Mucosa of descending colon (tissue), 3 donors: ENCODE data around the gene RFX6. TPM values are rescaled to one million over a fixed set of nuclear protein-coding genes. Genes with fewer than 3 reads are reported as not detected.

Experiments
- ATAC-seq: fragments of 200-7000 bp; cut with Tn5 transposase; one replicate; pipeline ENCODE4 v1.9.1; 2020; ENCODE audit warnings: mild to moderate bottlenecking, moderate library complexity
- DNase-seq, 3 donors: peaks; one replicate each; pipeline ENCODE4 v3.0.0-alpha.2; 2020
- H3K36me3 ChIP-seq: fragments of 200-600 bp; one replicate; pipeline ENCODE4 v1.8.0; 2021; ENCODE audit warnings: low read depth, mild to moderate bottlenecking
- H3K4me1 ChIP-seq: fragments of 200-600 bp; one replicate; pipeline ENCODE4 v1.8.0; 2021; ENCODE audit warnings: low read depth, mild to moderate bottlenecking
- H3K4me3 ChIP-seq: fragments of 200-600 bp; one replicate; pipeline ENCODE4 v1.8.0; 2021; ENCODE audit warnings: mild to moderate bottlenecking
- H3K9me3 ChIP-seq: fragments of 200-600 bp; one replicate; pipeline ENCODE4 v1.8.0; 2021; ENCODE audit warnings: mild to moderate bottlenecking
- intact Hi-C, 2 donors: fragments of 100-400 bp; cut with DNase I in 1 of 2; cut with micrococcal nuclease in 1 of 2; formaldehyde crosslinking; loops; one replicate each; pipeline versions ENCODE4 v1.11.0 to v1.11.1; 2022; cut with DNase I, micrococcal nuclease
- total RNA-seq, 3 donors: library from RNA; stranded (reverse); fragmentation: NEBNext Ultra II Directional in 2 of 3; extraction: Animal tissue kit (Norgen Biotek cat#: 25700) in 2 of 3; gene quantifications; one replicate each; pipeline versions ENCODE4 v1.2.1 to v1.2.4, GENCODE V29; 2021 to 2023
- TF ChIP-seq, protein P1 (sequence below): fragments of 200-600 bp; IDR thresholded peaks from one replicate; pipeline ENCODE4 v1.8.0; 2022; ENCODE audit warnings: antibody characterized with exemption, mild to moderate bottlenecking
- donor health status: DM: no; HTN: no; CAD: no; lungs with moderate emphysema.
- donor health status: DM: no; HTN: no; CAD: no.
- donor health status: DM: no; HTN: yes; CAD: no.

The RFX6 gene
- total RNA-seq, 3 donors from 2014 or later = 0.25 to 1.6 (median 0.67) TPM

DNA sequence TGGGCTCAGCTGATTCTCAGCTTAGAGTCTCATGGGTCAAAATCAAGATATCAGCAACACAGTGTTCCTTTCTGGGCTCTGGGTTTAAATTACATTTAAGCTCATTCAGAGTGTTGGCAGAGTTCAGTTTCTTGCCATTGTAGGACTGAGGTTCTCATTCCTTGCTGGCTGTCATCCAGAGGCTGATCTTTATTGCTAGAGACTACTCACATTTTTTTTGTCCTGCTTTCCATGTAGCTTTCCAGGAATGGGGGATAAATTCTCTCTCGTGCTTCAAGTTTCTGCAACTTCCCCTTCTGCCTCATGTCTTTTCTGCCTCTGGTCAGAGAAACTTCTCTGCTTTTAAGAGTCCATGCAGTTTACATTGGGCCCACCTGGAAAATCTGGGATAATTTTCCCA, 86.9 kb downstream of the RFX6 start:
- no peak overlapping the region for H3K4me3 ChIP-seq
- no peaks in the 10 kb centered on the region for H3K9me3 ChIP-seq
- DNase-seq = peak in 1 of 3 donors; percentile 74
- no peaks in the 10 kb centered on the region for H3K36me3 ChIP-seq
- H3K4me1 ChIP-seq = no peaks in the 10 kb centered on the region
- ATAC-seq = peak; percentile 19
- TF ChIP-seq, protein P1, sequence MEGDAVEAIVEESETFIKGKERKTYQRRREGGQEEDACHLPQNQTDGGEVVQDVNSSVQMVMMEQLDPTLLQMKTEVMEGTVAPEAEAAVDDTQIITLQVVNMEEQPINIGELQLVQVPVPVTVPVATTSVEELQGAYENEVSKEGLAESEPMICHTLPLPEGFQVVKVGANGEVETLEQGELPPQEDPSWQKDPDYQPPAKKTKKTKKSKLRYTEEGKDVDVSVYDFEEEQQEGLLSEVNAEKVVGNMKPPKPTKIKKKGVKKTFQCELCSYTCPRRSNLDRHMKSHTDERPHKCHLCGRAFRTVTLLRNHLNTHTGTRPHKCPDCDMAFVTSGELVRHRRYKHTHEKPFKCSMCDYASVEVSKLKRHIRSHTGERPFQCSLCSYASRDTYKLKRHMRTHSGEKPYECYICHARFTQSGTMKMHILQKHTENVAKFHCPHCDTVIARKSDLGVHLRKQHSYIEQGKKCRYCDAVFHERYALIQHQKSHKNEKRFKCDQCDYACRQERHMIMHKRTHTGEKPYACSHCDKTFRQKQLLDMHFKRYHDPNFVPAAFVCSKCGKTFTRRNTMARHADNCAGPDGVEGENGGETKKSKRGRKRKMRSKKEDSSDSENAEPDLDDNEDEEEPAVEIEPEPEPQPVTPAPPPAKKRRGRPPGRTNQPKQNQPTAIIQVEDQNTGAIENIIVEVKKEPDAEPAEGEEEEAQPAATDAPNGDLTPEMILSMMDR = no peak
- intact Hi-C loops = no loop called here

DNA sequence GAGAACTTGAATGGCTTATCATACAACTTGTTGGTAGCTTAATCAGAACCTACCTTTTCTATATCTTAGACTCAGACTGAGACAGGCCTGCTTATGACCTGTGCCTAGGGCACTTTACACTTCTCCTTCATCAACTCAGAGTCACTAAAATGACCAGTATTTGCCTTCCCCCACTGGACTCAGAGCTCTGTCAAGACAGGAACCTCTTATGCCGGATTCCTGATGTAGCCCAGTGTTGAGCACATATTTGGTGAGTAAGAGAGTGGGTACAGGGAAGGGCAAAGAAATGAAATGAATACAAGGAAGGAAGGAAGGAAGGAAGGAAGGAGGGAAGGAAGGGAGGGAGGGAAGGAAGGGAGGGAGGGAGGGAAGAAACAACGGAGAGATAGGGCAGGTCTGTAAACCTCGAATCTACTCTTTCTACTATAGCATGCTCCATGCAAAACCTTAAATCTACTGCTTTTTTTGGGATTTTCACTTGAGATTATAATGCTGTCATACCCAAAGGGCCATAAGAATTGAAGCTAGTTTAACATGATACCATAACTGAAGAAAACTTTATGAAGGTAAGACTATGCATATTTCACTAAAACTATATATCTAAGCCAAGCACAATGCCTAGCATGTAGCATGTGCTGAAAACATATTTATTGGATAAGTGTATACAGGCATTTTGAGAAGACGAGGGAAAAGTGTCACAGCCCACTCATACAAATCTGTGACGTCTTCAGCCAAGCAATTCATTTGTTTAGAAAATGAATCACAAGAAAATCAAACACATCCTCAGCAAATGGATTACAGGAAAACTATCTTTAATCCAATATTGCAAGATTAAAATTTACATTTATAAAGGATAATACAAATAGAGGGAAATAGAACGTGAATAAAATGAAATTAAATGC, 89.9 kb downstream of the RFX6 start:
- intact Hi-C loops = no loop called here
- ATAC-seq (no peak), DNase-seq (no peak)
- Histone ChIP-seq H3K9me3 (no peaks in the 10 kb centered on the region), H3K36me3 (no peaks in the 10 kb centered on the region), H3K4me1 (no peaks in the 10 kb centered on the region), H3K4me3 (no peak overlapping the region)
- TF ChIP-seq, protein P1 = no peak

DNA sequence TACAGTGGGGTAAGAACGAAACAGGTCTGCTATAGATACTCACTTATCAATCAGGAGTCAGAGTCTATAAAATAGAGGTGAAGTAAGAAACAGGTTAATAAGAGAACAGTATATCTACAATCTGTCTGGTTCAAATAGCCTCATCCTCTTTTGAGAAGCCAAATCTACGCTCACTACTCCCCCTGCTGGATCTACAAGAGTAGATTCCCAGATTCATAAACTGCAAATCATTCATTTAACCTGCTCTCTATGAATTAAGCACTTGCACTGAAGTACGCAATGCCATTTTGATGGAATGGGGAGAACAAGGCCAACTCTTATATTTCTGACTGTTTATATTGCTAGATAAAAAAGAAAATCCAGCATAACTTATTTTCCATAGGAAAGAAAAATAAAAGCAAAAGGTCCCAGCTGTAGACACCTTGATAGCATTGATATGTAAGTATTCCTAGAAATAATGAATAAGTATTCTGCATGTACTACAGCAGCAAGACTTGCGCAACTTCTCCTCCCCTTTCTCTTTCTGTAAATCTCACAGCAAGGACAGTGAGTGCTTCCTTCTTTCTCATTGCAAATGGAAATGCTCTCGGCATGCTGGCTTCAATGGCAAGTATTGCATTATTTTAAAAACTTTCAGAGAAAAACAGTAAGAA, 92.3 kb downstream of the RFX6 start:
- Histone ChIP-seq H3K4me3 (no peak overlapping the region), H3K36me3 (no peaks in the 10 kb centered on the region), H3K4me1 (no peaks in the 10 kb centered on the region), H3K9me3 (no peaks in the 10 kb centered on the region)
- TF ChIP-seq, protein P1 = peak; percentile 19
- ATAC-seq = peak; percentile 80
- DNase-seq = peak in 1 of 3 donors; percentile 61
- intact Hi-C loops = no loop called here

DNA sequence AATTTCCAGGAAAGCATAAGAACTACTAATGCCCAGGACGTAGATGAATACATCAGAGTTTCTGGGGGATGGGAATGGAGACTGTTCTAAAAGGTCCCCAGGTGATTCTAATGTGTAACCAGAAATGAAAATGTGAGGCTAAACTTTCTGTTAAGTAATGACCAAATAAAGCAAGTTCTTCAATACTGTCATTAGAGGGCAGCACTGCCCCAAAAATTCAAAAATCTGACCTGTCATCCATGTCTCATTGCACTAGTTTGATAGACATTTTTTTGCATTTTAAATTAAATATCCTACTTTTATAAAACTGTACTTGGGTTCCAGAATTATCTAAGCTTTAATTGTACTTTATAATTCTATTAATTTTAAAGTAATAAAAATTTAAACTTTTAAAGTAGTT, 94.9 kb downstream of the RFX6 start:
- ATAC-seq (peak; percentile 66), DNase-seq (peak in 1 of 3 donors; percentile 44)
- Histone ChIP-seq H3K9me3 (no peaks in the 10 kb centered on the region), H3K4me1 (no peaks in the 10 kb centered on the region), H3K36me3 (no peaks in the 10 kb centered on the region), H3K4me3 (no peak overlapping the region)
- TF ChIP-seq, protein P1 = peak; percentile 50
- intact Hi-C loops = loop anchor here in 1 of 2 donors (2.0 to 5.0 kb wide), 2 partner anchors 217 to 345 kb away; no protein-coding TSS in a partner anchor

- no peak for DNase-seq
- no peak for ATAC-seq
- intact Hi-C loops = loop anchor here in 1 of 2 donors (2.0 to 5.0 kb wide), 2 partner anchors 215 to 343 kb away; no protein-coding TSS in a partner anchor
- TF ChIP-seq, protein P1 = no peak
- Histone ChIP-seq H3K9me3 (no peaks in the 10 kb centered on the region), H3K4me1 (no peaks in the 10 kb centered on the region), H3K36me3 (no peaks in the 10 kb centered on the region), H3K4me3 (no peak overlapping the region)
Observed at GRCh38 chr6:116973976-116974375, 96.9 kb downstream of the RFX6 start.
